Ascending aorta (tissue), 2 donors: ENCODE measurements around the gene EBLN2. TPM values are rescaled to one million over a fixed set of nuclear protein-coding genes. Genes with fewer than 3 reads are reported as not detected.

Source experiments
- DNase-seq, 2 donors: peaks; one replicate each; pipeline ENCODE4 v3.0.0-alpha.2; 2019; ENCODE audit warnings: low spot score in 2 of 2
- H3K27ac ChIP-seq, 2 donors: fragments of 200-600 bp; sonication (generic); one replicate each; pipeline ENCODE4 v1.5.1; 2016 to 2017; ENCODE audit warnings: mild to moderate bottlenecking in 1 of 2
- H3K27me3 ChIP-seq: fragments of 200-600 bp; sonication (generic); one replicate; pipeline ENCODE4 v1.5.1; 2017
- H3K36me3 ChIP-seq, 2 donors: fragments of 200-600 bp; sonication (generic); one replicate each; pipeline ENCODE4 v1.5.1; 2016
- H3K4me1 ChIP-seq, 2 donors: fragments of 200-600 bp; sonication (generic); one replicate each; pipeline ENCODE4 v1.5.1; 2016 to 2017; ENCODE audit warnings: mild to moderate bottlenecking in 1 of 2
- H3K4me3 ChIP-seq, 2 donors: fragments of 200-600 bp; sonication (generic); one replicate each; pipeline ENCODE4 v1.5.1; 2016 to 2017; ENCODE audit warnings: mild to moderate bottlenecking in 1 of 2
- H3K9me3 ChIP-seq, 2 donors: fragments of 200-600 bp; sonication (generic); one replicate each; pipeline ENCODE4 v1.5.1; 2016
- CTCF ChIP-seq, 3 experiments: fragments of 200-600 bp in 2 of 3; fragments of 450-650 bp in 1 of 3; sonication (generic) in 2 of 3; IDR thresholded peaks; one replicate each; pipeline ENCODE4 v1.5.1; 2016 to 2019; ENCODE audit warnings: antibody characterized with exemption in 3 of 3, mild to moderate bottlenecking in 1 of 3, moderate library complexity in 1 of 3
- intact Hi-C: fragments of 100-400 bp; cut with DNase I; formaldehyde crosslinking; loops from one replicate; pipeline ENCODE4 v1.15.1; 2023
- total RNA-seq: library from RNA; depleted of rRNA; stranded (reverse); fragments of >200 nt; gene quantifications from one replicate; pipeline ENCODE4 v1.1.0, GENCODE V29; 2016

Gene EBLN2
- total RNA-seq, 1 donor from 2014 or later = 0.53 TPM

DNA sequence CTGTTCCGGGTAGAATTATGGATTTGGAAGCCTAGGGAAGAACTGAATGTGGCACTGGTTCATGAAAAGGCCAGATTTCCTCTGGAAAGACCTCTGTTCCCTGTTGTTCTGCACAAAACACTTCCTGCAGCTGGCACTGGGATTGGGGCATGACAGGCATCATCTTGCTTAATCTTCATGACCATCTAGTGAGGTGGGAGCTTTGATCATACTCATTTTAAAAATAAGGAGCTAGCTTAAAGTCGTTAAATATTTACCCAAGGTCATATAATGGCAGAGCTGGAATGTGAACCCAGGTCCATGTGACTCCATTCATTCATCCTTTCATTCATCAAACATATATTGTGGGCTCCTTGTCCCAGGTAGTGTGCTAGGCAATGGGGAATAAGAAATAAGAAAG, 40.4 kb downstream of the EBLN2 start:
- TF ChIP-seq CTCF (IDR thresholded peaks at IDR 0.05) = no peak
- H3K27ac ChIP-seq = no peak overlapping the region
- no peak for DNase-seq
- no peaks in the 10 kb centered on the region for H3K4me1 ChIP-seq
- H3K9me3 ChIP-seq = no peaks in the 10 kb centered on the region
- no peaks in the 10 kb centered on the region for H3K27me3 ChIP-seq
- no peaks in the 10 kb centered on the region for H3K36me3 ChIP-seq
- intact Hi-C loops = loop anchor here (1.0 to 5.0 kb wide), 4 partner anchors 330 to 745 kb away; no protein-coding TSS in a partner anchor
- no peak overlapping the region for H3K4me3 ChIP-seq

- no peak for DNase-seq
- no peaks in the 10 kb centered on the region for H3K36me3 ChIP-seq
- TF ChIP-seq CTCF (IDR thresholded peaks at IDR 0.05) = no peak
- H3K4me3 ChIP-seq = no peak overlapping the region
- intact Hi-C loops = no loop called here
- H3K9me3 ChIP-seq = no peaks in the 10 kb centered on the region
- H3K27ac ChIP-seq = no peak overlapping the region
- H3K27me3 ChIP-seq = no peaks in the 10 kb centered on the region
- no peaks in the 10 kb centered on the region for H3K4me1 ChIP-seq
Observed at GRCh38 chr3:73107215-73107614, 45.8 kb downstream of the EBLN2 start.

DNA sequence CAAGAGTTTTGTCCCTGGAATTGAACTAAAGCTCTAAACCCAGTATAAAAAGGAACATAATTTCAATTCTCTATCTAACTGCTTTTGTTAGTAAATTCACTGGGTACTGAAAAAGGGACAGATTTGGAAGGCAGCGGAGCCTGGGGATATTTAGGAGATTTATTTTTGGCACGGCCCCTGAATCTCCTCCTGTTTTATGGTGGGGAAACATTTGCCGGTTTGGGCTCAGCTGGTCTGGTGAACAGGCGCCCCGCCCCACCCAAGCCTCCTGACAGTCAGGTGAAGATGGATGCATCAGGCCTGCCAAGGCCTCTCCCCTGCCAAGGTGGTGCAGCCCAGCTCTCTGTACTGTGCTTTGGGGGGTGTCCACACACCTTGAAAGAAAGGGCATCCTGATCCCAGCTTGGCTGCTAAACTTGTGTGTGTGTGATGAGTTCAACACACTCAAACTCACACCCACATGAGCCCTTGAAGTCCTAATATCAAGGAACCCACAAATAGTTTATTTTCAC, 46.3 kb downstream of the EBLN2 start:
- H3K27me3 ChIP-seq = no peaks in the 10 kb centered on the region
- intact Hi-C loops = no loop called here
- no peak overlapping the region for H3K4me3 ChIP-seq
- TF ChIP-seq CTCF (IDR thresholded peaks at IDR 0.05) = no peak
- H3K27ac ChIP-seq = no peak overlapping the region
- H3K36me3 ChIP-seq = no peaks in the 10 kb centered on the region
- no peak for DNase-seq
- H3K4me1 ChIP-seq = no peaks in the 10 kb centered on the region
- H3K9me3 ChIP-seq = no peaks in the 10 kb centered on the region

DNA sequence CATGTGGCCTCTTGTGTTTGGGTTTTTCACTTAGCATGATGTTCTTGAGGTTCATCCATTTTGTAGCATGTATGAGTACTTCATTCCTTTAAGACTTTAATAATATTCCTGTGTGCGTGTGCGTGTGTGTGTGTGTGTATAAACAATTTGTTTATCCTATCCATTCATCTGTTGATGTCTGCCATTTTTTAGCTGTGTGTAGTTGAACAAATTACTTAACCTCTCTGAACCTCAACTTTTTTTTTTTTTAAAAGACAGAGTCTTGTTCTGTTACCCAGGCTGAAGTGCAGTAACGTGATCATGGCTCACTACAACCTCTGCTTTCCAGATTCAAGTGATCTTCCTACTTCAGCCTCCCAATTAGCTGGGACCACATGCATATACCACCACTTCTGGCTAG, 47.3 kb downstream of the EBLN2 start:
- Histone ChIP-seq H3K27ac (no peak overlapping the region), H3K9me3 (no peaks in the 10 kb centered on the region), H3K4me3 (no peak overlapping the region), H3K27me3 (no peaks in the 10 kb centered on the region), H3K36me3 (no peaks in the 10 kb centered on the region), H3K4me1 (no peaks in the 10 kb centered on the region)
- intact Hi-C loops = no loop called here
- no peak for TF ChIP-seq CTCF (IDR thresholded peaks at IDR 0.05)
- no peak for DNase-seq

DNA sequence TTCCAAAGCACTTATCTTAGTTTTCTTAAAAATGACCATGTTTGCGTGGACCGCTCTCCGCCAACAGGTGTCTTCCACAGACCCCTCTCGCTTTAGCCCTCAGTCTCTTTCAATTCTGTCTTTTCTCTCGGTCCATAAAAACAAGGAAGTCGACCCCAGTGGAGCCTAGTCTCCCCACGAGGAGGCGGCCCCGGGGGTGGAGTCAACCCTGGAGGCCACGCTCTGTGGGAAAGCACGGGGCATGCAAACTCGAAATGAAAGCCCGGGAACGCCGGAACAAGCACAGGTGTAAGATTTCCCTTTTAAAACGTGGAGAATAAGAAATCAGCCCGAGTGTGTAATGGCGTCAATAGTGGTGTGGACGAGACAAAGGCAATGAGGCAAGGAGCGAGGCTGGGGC, 49.1 kb downstream of the EBLN2 start:
- Histone ChIP-seq H3K27ac (no peak overlapping the region), H3K36me3 (no peaks in the 10 kb centered on the region), H3K4me1 (no peaks in the 10 kb centered on the region), H3K27me3 (no peaks in the 10 kb centered on the region), H3K9me3 (no peaks in the 10 kb centered on the region), H3K4me3 (no peak overlapping the region)
- TF ChIP-seq CTCF (IDR thresholded peaks at IDR 0.05) = no peak
- DNase-seq = no peak
- intact Hi-C loops = no loop called here

Other genes starting within 250 kb of the EBLN2 start
- gene SHQ1, start 213.2 kb upstream of the EBLN2 start, total RNA-seq = 4.2 TPM
- gene GXYLT2, start 173.6 kb upstream of the EBLN2 start, total RNA-seq = 19.5 TPM
- 8.2 TPM for gene PPP4R2, start 64.8 kb upstream of the EBLN2 start, total RNA-seq